MM.1S (cell line): ENCODE measurements around the gene UTP11.

ENCODE experiments used
- DNase-seq: peaks from one replicate; pipeline ENCODE4 v3.0.0-alpha.2; 2015
- H2AFZ ChIP-seq: fragments of 300-600 bp; sonication (generic); 2 replicates; pipeline ENCODE4 v1.6.0; 2016; ENCODE audit warnings: antibody characterized with exemption, low read length
- H3F3A ChIP-seq: fragments of 300-600 bp; sonication (generic); 2 replicates; pipeline ENCODE4 v1.6.1; 2016; ENCODE audit warnings: mild to moderate bottlenecking, antibody characterized with exemption, low read length, moderate library complexity, mixed read lengths; ENCODE audit not compliant: insufficient read depth
- H3K27ac ChIP-seq: fragments of 300-600 bp; sonication (generic); 2 replicates; pipeline ENCODE4 v1.5.1; 2016; ENCODE audit warnings: mild to moderate bottlenecking, low read length
- H3K27me3 ChIP-seq: fragments of 300-600 bp; sonication (generic); replicated peaks from 2 replicates; pipeline ENCODE4 v1.6.0; 2016; ENCODE audit warnings: low read length; ENCODE audit not compliant: insufficient read depth
- H3K36me3 ChIP-seq: fragments of 300-600 bp; sonication (generic); replicated peaks from 2 replicates; pipeline ENCODE4 v1.6.1; 2016; ENCODE audit warnings: mild to moderate bottlenecking, low read length, mixed read lengths; ENCODE audit not compliant: insufficient read depth
- H3K4me1 ChIP-seq: fragments of 300-600 bp; sonication (generic); 2 replicates; pipeline ENCODE4 v1.6.1; 2016; ENCODE audit warnings: low read length, mixed read lengths
- H3K4me2 ChIP-seq: fragments of 300-600 bp; sonication (generic); 2 replicates; pipeline ENCODE4 v1.6.0; 2016; ENCODE audit warnings: low read depth, low read length
- H3K4me3 ChIP-seq: fragments of 300-600 bp; sonication (generic); 2 replicates; pipeline ENCODE4 v1.5.1; 2016; ENCODE audit warnings: low read length, mixed read lengths
- H3K79me2 ChIP-seq: fragments of 300-600 bp; sonication (generic); 2 replicates; pipeline ENCODE4 v1.6.1; 2016; ENCODE audit warnings: mixed run types, low read length, mixed read lengths
- H3K9ac ChIP-seq: fragments of 300-600 bp; sonication (generic); 2 replicates; pipeline ENCODE4 v1.6.1; 2016; ENCODE audit warnings: low read length, mixed read lengths
- H3K9me2 ChIP-seq: fragments of 300-600 bp; sonication (generic); replicated peaks from 2 replicates; pipeline ENCODE4 v1.6.1; 2016; ENCODE audit warnings: mild to moderate bottlenecking, low read length, mixed read lengths; ENCODE audit not compliant: insufficient read depth
- H3K9me3 ChIP-seq: fragments of 300-600 bp; sonication (generic); replicated peaks from 2 replicates; pipeline ENCODE4 v1.6.1; 2016; ENCODE audit warnings: mild to moderate bottlenecking, low read length, mixed read lengths; ENCODE audit not compliant: insufficient read depth
- H4K20me1 ChIP-seq: fragments of 300-600 bp; sonication (generic); 2 replicates; pipeline ENCODE4 v1.6.1; 2016; ENCODE audit warnings: mild to moderate bottlenecking, low read length, moderate library complexity, mixed read lengths; ENCODE audit not compliant: insufficient read depth
- EZH2 ChIP-seq: fragments of 300-600 bp; sonication (generic); optimal IDR thresholded peaks from 2 replicates; pipeline ENCODE3; 2017; ENCODE audit warnings: low read depth, mild to moderate bottlenecking, antibody characterized with exemption, low read length, mixed read lengths
- EZH2phosphoT487 ChIP-seq: fragments of 300-600 bp; sonication (generic); IDR thresholded peaks from 2 replicates; pipeline ENCODE4 v1.6.1; 2018; ENCODE audit warnings: antibody characterized with exemption, low read length
- TF ChIP-seq, protein P1 (sequence below): fragments of 300-600 bp; sonication (generic); IDR thresholded peaks from 2 replicates; pipeline ENCODE4 v1.5.1; 2016; ENCODE audit warnings: antibody characterized with exemption, low read length, mixed read lengths

Gene UTP11

DNA sequence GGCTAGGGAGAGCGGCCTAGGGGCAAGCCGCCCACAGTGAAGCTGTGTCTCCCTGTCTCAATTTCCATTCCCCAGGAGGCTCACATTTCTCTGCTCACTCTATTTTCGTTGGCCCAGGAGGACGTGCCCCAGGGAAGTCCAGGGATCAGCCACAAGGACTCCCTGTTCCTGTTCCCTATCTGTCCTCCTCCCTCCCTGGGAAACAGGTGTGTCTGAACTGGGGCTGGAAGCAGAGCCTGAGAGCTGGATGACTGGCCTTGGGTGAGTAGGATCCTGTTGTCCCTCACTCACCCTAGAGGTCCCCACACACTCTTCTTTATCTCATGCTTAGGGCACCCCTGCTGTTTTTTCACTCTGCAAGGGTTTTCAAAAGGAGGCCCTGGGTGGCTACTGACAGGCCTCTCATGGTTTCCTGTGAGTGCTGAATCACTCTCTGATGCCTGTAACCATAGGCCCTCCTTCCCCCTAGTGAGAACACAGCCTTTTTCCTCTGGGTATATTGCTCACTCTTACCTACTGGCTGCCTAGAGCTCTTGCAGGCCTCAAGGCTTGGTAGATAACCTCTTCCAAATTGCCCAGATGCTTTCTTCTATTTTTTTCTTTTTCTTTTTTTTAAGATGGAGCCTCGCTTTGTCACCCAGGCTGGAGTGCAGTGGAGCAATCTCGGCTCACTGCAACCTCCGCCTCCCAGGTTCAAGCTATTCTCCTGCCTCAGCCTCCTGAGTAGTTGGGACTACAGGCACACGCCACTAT is 3.3 kb upstream of the UTP11 start:
- no peak for DNase-seq
- Histone ChIP-seq H3K36me3 (no peaks in the 10 kb centered on the region), H3K27ac (no peak overlapping the region), H3K9ac (no peak overlapping the region), H3F3A (peaks cover 4% of the 10 kb centered on the region; the same call in 1 of the 2 replicates), H3K4me2 (no peak overlapping the region), H4K20me1 (no peaks in the 10 kb centered on the region), H3K9me2 (no peaks in the 10 kb centered on the region), H3K4me3 (no peak overlapping the region), H3K27me3 (peaks cover 6% of the 10 kb centered on the region), H3K4me1 (peaks cover 6% of the 10 kb centered on the region), H2AFZ (0 out of 2 replicates have a peak overlapping the region, but pooled peaks have one; percentile 6), H3K9me3 (no peaks in the 10 kb centered on the region), H3K79me2 (peaks cover 17% of the 10 kb centered on the region)
- TF ChIP-seq EZH2phosphoT487 (no peak), EZH2 (no peak)
- TF ChIP-seq, protein P1, sequence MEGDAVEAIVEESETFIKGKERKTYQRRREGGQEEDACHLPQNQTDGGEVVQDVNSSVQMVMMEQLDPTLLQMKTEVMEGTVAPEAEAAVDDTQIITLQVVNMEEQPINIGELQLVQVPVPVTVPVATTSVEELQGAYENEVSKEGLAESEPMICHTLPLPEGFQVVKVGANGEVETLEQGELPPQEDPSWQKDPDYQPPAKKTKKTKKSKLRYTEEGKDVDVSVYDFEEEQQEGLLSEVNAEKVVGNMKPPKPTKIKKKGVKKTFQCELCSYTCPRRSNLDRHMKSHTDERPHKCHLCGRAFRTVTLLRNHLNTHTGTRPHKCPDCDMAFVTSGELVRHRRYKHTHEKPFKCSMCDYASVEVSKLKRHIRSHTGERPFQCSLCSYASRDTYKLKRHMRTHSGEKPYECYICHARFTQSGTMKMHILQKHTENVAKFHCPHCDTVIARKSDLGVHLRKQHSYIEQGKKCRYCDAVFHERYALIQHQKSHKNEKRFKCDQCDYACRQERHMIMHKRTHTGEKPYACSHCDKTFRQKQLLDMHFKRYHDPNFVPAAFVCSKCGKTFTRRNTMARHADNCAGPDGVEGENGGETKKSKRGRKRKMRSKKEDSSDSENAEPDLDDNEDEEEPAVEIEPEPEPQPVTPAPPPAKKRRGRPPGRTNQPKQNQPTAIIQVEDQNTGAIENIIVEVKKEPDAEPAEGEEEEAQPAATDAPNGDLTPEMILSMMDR, result no peak

DNA sequence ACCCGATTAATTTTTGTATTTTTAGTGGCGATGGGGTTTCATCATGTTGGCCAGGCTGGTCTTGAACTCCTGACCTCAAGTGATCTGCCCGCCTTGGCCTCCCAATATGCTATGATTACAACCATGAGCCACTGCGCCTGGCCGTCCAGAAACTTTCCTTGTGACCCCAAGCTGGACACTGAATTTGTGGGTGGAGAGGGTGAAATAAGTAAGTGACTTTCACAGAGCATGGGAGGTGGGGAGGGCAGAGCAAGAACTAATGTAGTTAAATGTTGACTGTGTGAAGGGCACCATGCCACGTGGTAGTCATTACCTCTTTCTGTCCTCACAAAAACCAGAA is 2.7 kb upstream of the UTP11 start:
- Histone ChIP-seq H3K4me3 (no peak overlapping the region), H4K20me1 (no peaks in the 10 kb centered on the region), H3K4me2 (no peak overlapping the region), H3K4me1 (peaks cover 8% of the 10 kb centered on the region), H3K9me2 (no peaks in the 10 kb centered on the region), H3K79me2 (peaks cover 23% of the 10 kb centered on the region), H2AFZ (no peak overlapping the region), H3K27me3 (peaks cover under 1% of the 10 kb centered on the region; the same call in 1 of the 2 replicates), H3F3A (peaks cover 4% of the 10 kb centered on the region; the same call in 1 of the 2 replicates), H3K27ac (no peak overlapping the region), H3K9ac (no peak overlapping the region), H3K36me3 (no peaks in the 10 kb centered on the region), H3K9me3 (no peaks in the 10 kb centered on the region)
- TF ChIP-seq EZH2 (no peak), EZH2phosphoT487 (no peak)
- TF ChIP-seq, protein P1, result no peak
- no peak for DNase-seq

DNA sequence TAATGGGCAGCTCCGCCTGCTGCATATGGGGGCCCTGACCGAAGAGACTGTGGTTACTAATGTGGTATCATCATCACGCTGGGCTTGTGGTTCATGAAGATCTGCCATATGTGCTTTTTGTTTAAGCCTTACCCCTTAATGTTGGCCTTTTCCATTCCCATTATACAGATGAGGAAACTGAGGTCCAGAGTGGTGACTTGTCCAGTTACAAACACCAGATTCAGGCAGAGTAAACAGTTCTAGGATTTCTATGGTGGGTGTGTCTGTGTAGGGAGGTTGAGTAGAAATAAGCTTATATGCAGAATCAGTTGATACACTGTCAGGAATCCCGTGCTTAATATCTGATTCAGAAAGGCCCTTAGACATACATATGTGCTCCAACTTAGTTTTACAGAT is 691 bp downstream of the UTP11 start:
- peak overlapping the region; percentile 90; the same call in 1 of the 2 replicates for H2AFZ ChIP-seq

More for the DNA sequence above, 691 bp downstream of the UTP11 start:
- Histone ChIP-seq H3K9me3 (no peaks in the 10 kb centered on the region), H3K4me1 (peaks cover 14% of the 10 kb centered on the region), H3K9me2 (no peaks in the 10 kb centered on the region), H3K4me2 (peak overlapping the region; percentile 98), H3K9ac (peak overlapping the region; percentile 94), H3K4me3 (peak overlapping the region; percentile 92), H3K27me3 (no peaks in the 10 kb centered on the region), H3K79me2 (peaks cover 55% of the 10 kb centered on the region), H4K20me1 (no peaks in the 10 kb centered on the region), H3K27ac (peak overlapping the region; percentile 75; the same call in 1 of the 2 replicates), H3F3A (peaks cover 4% of the 10 kb centered on the region; the same call in 1 of the 2 replicates), H3K36me3 (no peaks in the 10 kb centered on the region; the same call in 1 of the 2 replicates)
- DNase-seq, result no peak
- TF ChIP-seq EZH2 (no peak), EZH2phosphoT487 (no peak)
- TF ChIP-seq, protein P1, result no peak
